PC-9 (cell line): ENCODE results near the gene SLC35E4. TPM values are rescaled to one million over a fixed set of nuclear protein-coding genes. Genes with fewer than 3 reads are reported as not detected.

Source experiments
- BruUV-seq: library from RNA; stranded (reverse); fragments of 400-500 nt; replicated peaks from 2 replicates; lab custom pipeline; 2021; lab: Mats Ljungman, UMichigan
- CTCF ChIA-PET: fragments of 300-600 bp; sonication (Branson Sonifier 250); formaldehyde crosslinking; loops from one replicate; lab custom pipeline; 2022; ENCODE audit warnings: antibody characterized with exemption; lab: Charles Lee
- POLR2A ChIA-PET: fragments of 300-600 bp; sonication (Branson Sonifier 250); formaldehyde crosslinking; loops from one replicate; lab custom pipeline; 2022; ENCODE audit warnings: antibody characterized with exemption; ENCODE audit not compliant: unreplicated experiment; lab: Charles Lee
- DNase-seq, 2 experiments: peaks; one replicate each; pipeline versions ENCODE4 v3.0.0 to v3.0.0-alpha.2; 2015 to 2022; ENCODE audit warnings: mixed read lengths in 1 of 2
- H2AFZ ChIP-seq: fragments of 200-600 bp; sonication (generic); 2 replicates; pipeline ENCODE4 v1.8.1; 2017; ENCODE audit warnings: antibody characterized with exemption
- H3F3A ChIP-seq: fragments of 200-600 bp; sonication (generic); 2 replicates; pipeline ENCODE4 v1.8.1; 2017; ENCODE audit warnings: antibody characterized with exemption, mild to moderate bottlenecking, low read depth; ENCODE audit not compliant: insufficient read depth
- H3K27ac ChIP-seq: fragments of 200-600 bp; sonication (generic); 2 replicates; pipeline ENCODE4 v1.6.1; 2016; ENCODE audit warnings: mixed run types
- H3K27me3 ChIP-seq: fragments of 200-600 bp; sonication (generic); 2 replicates; pipeline ENCODE4 v1.6.1; 2016; ENCODE audit warnings: low read depth, mixed run types; ENCODE audit not compliant: insufficient read depth
- H3K36me3 ChIP-seq: fragments of 200-600 bp; sonication (generic); 2 replicates; pipeline ENCODE4 v1.6.1; 2016; ENCODE audit warnings: low read depth, mixed run types
- H3K4me1 ChIP-seq: fragments of 200-600 bp; sonication (generic); replicated peaks from 2 replicates; pipeline ENCODE4 v1.6.1; 2016; ENCODE audit warnings: mixed run types; ENCODE audit not compliant: insufficient read depth
- H3K4me2 ChIP-seq: fragments of 200-600 bp; sonication (generic); 2 replicates; pipeline ENCODE4 v1.6.1; 2017; ENCODE audit warnings: mixed run types
- H3K4me3 ChIP-seq: fragments of 200-600 bp; sonication (generic); 2 replicates; pipeline ENCODE4 v1.6.1; 2016; ENCODE audit warnings: mixed run types
- H3K79me2 ChIP-seq: fragments of 200-600 bp; sonication (generic); 2 replicates; pipeline ENCODE4 v1.6.1; 2017; ENCODE audit warnings: low read depth, mixed run types
- H3K9me2 ChIP-seq: fragments of 200-600 bp; sonication (generic); 2 replicates; pipeline ENCODE4 v1.8.1; 2017; ENCODE audit warnings: mild to moderate bottlenecking; ENCODE audit not compliant: insufficient read depth
- H3K9me3 ChIP-seq: fragments of 200-600 bp; sonication (generic); 2 replicates; pipeline ENCODE4 v1.8.1; 2016; ENCODE audit warnings: low read depth; ENCODE audit not compliant: insufficient read depth
- H4K20me1 ChIP-seq: fragments of 200-600 bp; sonication (generic); 2 replicates; pipeline ENCODE4 v1.8.1; 2017; ENCODE audit not compliant: insufficient read depth
- CTCF ChIP-seq: fragments of 200-600 bp; sonication (generic); conservative IDR thresholded peaks from 2 replicates; pipeline ENCODE4 v1.6.1; 2017; ENCODE audit warnings: mixed run types, antibody characterized with exemption, mild to moderate bottlenecking, moderate library complexity
- EZH2 ChIP-seq: fragments of 200-600 bp; sonication (generic); IDR thresholded peaks from 2 replicates; pipeline ENCODE4 v1.8.0; 2017; ENCODE audit warnings: antibody characterized with exemption, low read depth
- intact Hi-C: fragments of 100-400 bp; cut with micrococcal nuclease; formaldehyde crosslinking; loops from one replicate; pipeline ENCODE4 v1.10.0; 2022; ENCODE audit not compliant: unreplicated experiment
- total RNA-seq: library from RNA; stranded (reverse); gene quantifications from 2 replicates; pipeline ENCODE4 v1.2.3, GENCODE V29; 2021

SLC35E4 gene
- total RNA-seq, 1 experiment from 2014 or later = 4.7 TPM

- peaks cover 16% of the 10 kb centered on the region for H3K4me1 ChIP-seq
- no peak overlapping the region for H3K4me2 ChIP-seq
- POLR2A ChIA-PET = interaction anchor here (0.6 kb wide), 1 partner anchor 22 kb away, joined by 5 read pairs; no protein-coding TSS in a partner anchor
- no peak overlapping the region for H3K4me3 ChIP-seq
- peaks cover 13% of the 10 kb centered on the region for H3K79me2 ChIP-seq
- H3K27ac ChIP-seq = no peak overlapping the region
- no peaks in the 10 kb centered on the region for H3K27me3 ChIP-seq
- H3K36me3 ChIP-seq = no peaks in the 10 kb centered on the region
- peaks cover 12% of the 10 kb centered on the region; the same call in 1 of the 2 replicates for H3F3A ChIP-seq
- DNase-seq = no peak
- no peaks in the 10 kb centered on the region for H3K9me3 ChIP-seq
- no peak overlapping the region for H2AFZ ChIP-seq
- BruUV-seq = no TSS peak
- no peaks in the 10 kb centered on the region for H3K9me2 ChIP-seq
- CTCF ChIA-PET = no interaction called here
- intact Hi-C loops = no loop called here
- no peaks in the 10 kb centered on the region for H4K20me1 ChIP-seq
- no peak for TF ChIP-seq CTCF
- no peak for TF ChIP-seq EZH2
Measured at GRCh38 chr22:30640839-30641430, 5.4 kb downstream of the SLC35E4 start.

- no peaks in the 10 kb centered on the region for H3K27me3 ChIP-seq
- no peak for DNase-seq
- H3K79me2 ChIP-seq = no peaks in the 10 kb centered on the region
- H2AFZ ChIP-seq = no peak overlapping the region
- no peaks in the 10 kb centered on the region for H3K9me3 ChIP-seq
- no peaks in the 10 kb centered on the region for H3K9me2 ChIP-seq
- TF ChIP-seq EZH2 (no peak), CTCF (no peak)
- no peak overlapping the region for H3K27ac ChIP-seq
- H3K4me1 ChIP-seq = no peaks in the 10 kb centered on the region
- no peaks in the 10 kb centered on the region for H3K36me3 ChIP-seq
- intact Hi-C loops = no loop called here
- no peaks in the 10 kb centered on the region for H4K20me1 ChIP-seq
- H3K4me2 ChIP-seq = no peak overlapping the region
- ChIA-PET POLR2A (no interaction called here), CTCF (interaction anchor here (0.6 to 0.7 kb wide), 2 partner anchors 251 to 276 kb away, joined by 3 to 4 read pairs; no protein-coding TSS in a partner anchor)
- no peak overlapping the region for H3K4me3 ChIP-seq
- no TSS peak for BruUV-seq
- no peaks in the 10 kb centered on the region for H3F3A ChIP-seq
Measured at GRCh38 chr22:30643055-30643875, 7.7 kb downstream of the SLC35E4 start.

- Histone ChIP-seq H3K9me2 (no peaks in the 10 kb centered on the region), H4K20me1 (no peaks in the 10 kb centered on the region), H3K4me3 (no peak overlapping the region), H3K27ac (no peak overlapping the region), H3K27me3 (no peaks in the 10 kb centered on the region), H3K36me3 (no peaks in the 10 kb centered on the region), H3K79me2 (no peaks in the 10 kb centered on the region), H3K9me3 (no peaks in the 10 kb centered on the region), H3K4me2 (no peak overlapping the region), H3K4me1 (peaks cover 15% of the 10 kb centered on the region), H3F3A (peaks cover 11% of the 10 kb centered on the region; the same call in 1 of the 2 replicates), H2AFZ (no peak overlapping the region)
- intact Hi-C loops = no loop called here
- DNase-seq = peak in 1 of 2 experiments; percentile 4
- ChIA-PET CTCF (interaction anchor here (1.2 kb wide), 1 partner anchor 12 kb away, joined by 5 read pairs; no protein-coding TSS in a partner anchor), POLR2A (interaction anchor here (0.7 kb wide), 1 partner anchor 235 kb away, joined by 3 read pairs; no protein-coding TSS in a partner anchor)
- TF ChIP-seq EZH2 = no peak
- TF ChIP-seq CTCF = no peak
- no TSS peak for BruUV-seq
Measured at GRCh38 chr22:30646518-30647160, 11.1 kb downstream of the SLC35E4 start.
